Transverse colon (tissue), 4 donors: ENCODE results near the gene CADM1. TPM values are rescaled to one million over a fixed set of nuclear protein-coding genes. Genes with fewer than 3 reads are reported as not detected.

Experiments
- DNase-seq: peaks from one replicate; pipeline ENCODE4 v3.0.0-alpha.2; 2019
- H3K27ac ChIP-seq, 4 donors: fragments of 200-600 bp; sonication (generic); 2 replicates each; pipeline ENCODE4 v1.5.1; 2016 to 2018; ENCODE audit warnings: inconsistent platforms in 4 of 4
- H3K27me3 ChIP-seq: fragments of 200-600 bp; sonication (generic); 2 replicates; pipeline ENCODE4 v1.5.1; 2017; ENCODE audit warnings: inconsistent platforms
- H3K36me3 ChIP-seq, 4 donors: fragments of 200-600 bp; sonication (generic); 2 replicates each; pipeline ENCODE4 v1.5.1; 2017 to 2019; ENCODE audit warnings: inconsistent platforms in 4 of 4
- H3K4me1 ChIP-seq, 4 donors: fragments of 200-600 bp; sonication (generic); 2 replicates each; pipeline ENCODE4 v1.5.1; 2017 to 2020; ENCODE audit warnings: inconsistent platforms in 4 of 4
- H3K4me3 ChIP-seq, 4 donors: fragments of 200-600 bp; sonication (generic); 1 replicate in 1 of 4; 2 replicates in 3 of 4; pipeline versions ENCODE4 v1.5.1 to v1.6.1; 2017 to 2019; ENCODE audit warnings: inconsistent platforms in 4 of 4
- H3K9me3 ChIP-seq, 2 donors: fragments of 200-600 bp; sonication (generic); 2 replicates each; pipeline ENCODE4 v1.5.1; 2017 to 2019; ENCODE audit warnings: inconsistent platforms in 2 of 2
- CTCF ChIP-seq, 5 experiments: fragments of 200-600 bp in 3 of 5; fragments of 450-650 bp in 2 of 5; sonication (generic) in 3 of 5; IDR thresholded peaks; 1 replicate in 2 of 5; 2 replicates in 3 of 5; pipeline ENCODE4 v1.5.1; 2016 to 2017; ENCODE audit warnings: antibody characterized with exemption in 5 of 5, inconsistent platforms in 3 of 5, mild to moderate bottlenecking in 2 of 5, moderate library complexity in 1 of 5
- EP300 ChIP-seq: sonication (generic); formaldehyde crosslinking; IDR thresholded peaks from one replicate; pipeline ENCODE4 v1.6.1; 2017; ENCODE audit warnings: antibody characterized with exemption, low read depth
- POLR2A ChIP-seq: fragments of 450-650 bp; IDR thresholded peaks from one replicate; pipeline ENCODE4 v1.6.1; 2016; ENCODE audit warnings: antibody characterized with exemption, mild to moderate bottlenecking, moderate library complexity
- POLR2AphosphoS5 ChIP-seq, 3 donors: sonication (generic); formaldehyde crosslinking; IDR thresholded peaks; one replicate each; pipeline ENCODE4 v1.6.1; 2016; ENCODE audit warnings: antibody characterized with exemption in 3 of 3
- WGBS, 2 donors: methylation state at CpG; one replicate each; pipeline ENCODE4 v1.1.5; 2018; ENCODE audit warnings: low coverage in 1 of 2; 5-methylcytosine and 5-hydroxymethylcytosine counted together
- in situ Hi-C, 4 donors: fragments of 200-750 bp; cut with MboI; loops; one replicate each; pipeline versions ENCODE4 v1.15.0 to v1.15.1; 2017; ENCODE audit warnings: low sequenced_read_pairs in 3 of 4, low pct_ligation_motif_present in 1 of 4, low pct_unique_long_range_greater_than_20kb in 1 of 4
- intact Hi-C: fragments of 100-400 bp; cut with DNase I; formaldehyde crosslinking; loops from one replicate; pipeline ENCODE4 v1.15.1; 2023; ENCODE audit warnings: low total_unique reads
- total RNA-seq, 4 donors: library from RNA; depleted of rRNA; stranded (reverse); fragments of >200 nt; gene quantifications; one replicate each; pipeline ENCODE4 v1.1.0, GENCODE V29; 2016

CADM1 gene
- total RNA-seq, 4 donors from 2014 or later, result 2.8 to 6.4 (median 3.7) TPM

DNA sequence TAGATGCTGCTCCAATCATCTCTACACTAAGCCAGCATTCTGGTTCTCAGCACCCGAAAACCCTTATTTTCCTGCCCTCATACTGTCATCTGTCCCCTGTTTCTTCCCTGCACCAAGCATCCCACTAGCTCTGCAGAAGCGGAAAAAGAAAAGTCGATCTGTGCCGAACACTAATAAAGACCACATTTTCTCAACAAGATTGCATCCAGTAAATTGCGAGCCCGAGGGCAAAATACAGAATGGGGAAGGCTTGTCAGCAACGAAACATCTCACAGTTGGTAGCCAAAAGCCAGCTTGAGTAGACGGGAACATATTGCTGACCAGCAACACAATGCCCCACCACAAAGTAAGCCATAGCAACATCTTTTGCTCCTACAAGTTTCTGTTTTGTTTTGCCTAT, 227.4 kb downstream of the CADM1 start:
- H3K4me3 ChIP-seq, result no peak overlapping the region
- H3K4me1 ChIP-seq, result peaks cover 0 to 16% (median 8%) of the 10 kb centered on the region in 4 donors
- no peaks in the 10 kb centered on the region for H3K36me3 ChIP-seq
- no peaks in the 10 kb centered on the region for H3K9me3 ChIP-seq
- intact Hi-C loops, result no loop called here
- in situ Hi-C loops, result no loop called here
- H3K27me3 ChIP-seq, result no peaks in the 10 kb centered on the region
- 96 to 97% methylated on average over 5 to 8 of the region's 8 CpGs for WGBS, 2 donors
- no peak for DNase-seq
- TF ChIP-seq POLR2AphosphoS5 (IDR thresholded peaks at IDR 0.05) (no peak), CTCF (IDR thresholded peaks at IDR 0.05) (no peak), POLR2A (no peak), EP300 (no peak)
- H3K27ac ChIP-seq, result no peak overlapping the region

GRCh38 chr11:115276191-115276590, 228.0 kb downstream of the CADM1 start:
- Histone ChIP-seq H3K27me3 (no peaks in the 10 kb centered on the region), H3K36me3 (no peaks in the 10 kb centered on the region), H3K4me1 (peaks cover 0 to 15% (median 8%) of the 10 kb centered on the region in 4 donors), H3K9me3 (no peaks in the 10 kb centered on the region), H3K27ac (no peak overlapping the region), H3K4me3 (no peak overlapping the region)
- 81 to 86% methylated on average over 4 of the region's 4 CpGs for WGBS, 2 donors
- in situ Hi-C loops (no loop called here), intact Hi-C loops (no loop called here)
- TF ChIP-seq POLR2A (no peak), EP300 (no peak), CTCF (IDR thresholded peaks at IDR 0.05) (no peak), POLR2AphosphoS5 (IDR thresholded peaks at IDR 0.05) (no peak)
- DNase-seq, result no peak

GRCh38 chr11:115275045-115275444, 229.2 kb downstream of the CADM1 start:
- intact Hi-C loops, result no loop called here
- no peak for DNase-seq
- no peak overlapping the region for H3K27ac ChIP-seq
- H3K36me3 ChIP-seq, result no peaks in the 10 kb centered on the region
- no peak overlapping the region for H3K4me3 ChIP-seq
- WGBS, 2 donors, result 84 to 96% methylated on average over 11 of the region's 11 CpGs
- H3K27me3 ChIP-seq, result no peaks in the 10 kb centered on the region
- no peak for TF ChIP-seq POLR2A
- TF ChIP-seq EP300, result no peak
- no peak for TF ChIP-seq POLR2AphosphoS5 (IDR thresholded peaks at IDR 0.05)
- TF ChIP-seq CTCF (IDR thresholded peaks at IDR 0.05), result no peak
- in situ Hi-C loops, result no loop called here
- H3K9me3 ChIP-seq, result no peaks in the 10 kb centered on the region
- peaks cover 0 to 3% (median 2%) of the 10 kb centered on the region in 4 donors for H3K4me1 ChIP-seq

- H3K4me3 ChIP-seq, result no peak overlapping the region
- H3K27me3 ChIP-seq, result no peaks in the 10 kb centered on the region
- TF ChIP-seq CTCF (IDR thresholded peaks at IDR 0.05) (no peak), POLR2A (no peak), EP300 (no peak), POLR2AphosphoS5 (IDR thresholded peaks at IDR 0.05) (no peak)
- 81 to 90% methylated on average over 4 of the region's 4 CpGs for WGBS, 2 donors
- H3K36me3 ChIP-seq, result no peaks in the 10 kb centered on the region
- in situ Hi-C loops (no loop called here), intact Hi-C loops (no loop called here)
- no peak for DNase-seq
- H3K9me3 ChIP-seq, result no peaks in the 10 kb centered on the region
- H3K4me1 ChIP-seq, result no peaks in the 10 kb centered on the region
- H3K27ac ChIP-seq, result no peak overlapping the region
These were observed 231.3 kb downstream of the CADM1 start for GRCh38 chr11:115272925-115273324.
